B cell (primary cell): Measurements from ENCODE around the gene PIK3AP1. TPM values are rescaled to one million over a fixed set of nuclear protein-coding genes. Genes with fewer than 3 reads are reported as not detected.
A peak's percentile ranks its signal among the peaks of the same experiment; 100 is the strongest.

ENCODE experiments used
- ATAC-seq: fragments of 200-7000 bp; cut with Tn5 transposase; one replicate; pipeline ENCODE4 v1.10.0; 2021; ENCODE audit warnings: low read depth, mild to moderate bottlenecking, moderate number of reproducible peaks, moderate library complexity
- CTCF ChIA-PET: fragments of 350-600 bp; sonication (Branson Sonifier 250); formaldehyde crosslinking; loops from one replicate; lab custom pipeline; 2021; ENCODE audit warnings: antibody characterized with exemption, inconsistent platforms; lab: Charles Lee
- POLR2A ChIA-PET: fragments of 350-600 bp; sonication (Branson Sonifier 250); formaldehyde crosslinking; loops from one replicate; lab custom pipeline; 2021; ENCODE audit warnings: antibody characterized with exemption; lab: Charles Lee
- DNase-seq: peaks from one replicate; pipeline ENCODE4 v3.0.0; 2013
- H2AFZ ChIP-seq: 2 replicates; pipeline ENCODE4 v1.6.1; 2012; ENCODE audit warnings: mild to moderate bottlenecking, low read depth, low read length; ENCODE audit not compliant: insufficient read depth, poor library complexity, severe bottlenecking
- H3K27ac ChIP-seq, 2 donors: 1 replicate in 1 of 2; 2 replicates in 1 of 2; pipeline ENCODE4 v1.5.1; 2012 to 2013; ENCODE audit warnings: low read length in 2 of 2, mild to moderate bottlenecking in 2 of 2, moderate library complexity in 1 of 2
- H3K27me3 ChIP-seq, 4 experiments: fragments of 200-600 bp in 1 of 4; sonication (generic) in 1 of 4; replicated peaks in 1 of 4; 1 replicate in 2 of 4; 2 replicates in 2 of 4; pipeline versions ENCODE4 v1.6.1 to v1.7.0; 2013 to 2016; ENCODE audit warnings: low read length in 3 of 4, mild to moderate bottlenecking in 2 of 4, mixed read lengths in 1 of 4, moderate library complexity in 1 of 4; ENCODE audit not compliant: insufficient read depth in 4 of 4, control insufficient read depth in 3 of 4; ENCODE audit errors: control extremely low read depth in 1 of 4
- H3K36me3 ChIP-seq, 2 experiments: replicated peaks in 1 of 2; 1 replicate in 1 of 2; 2 replicates in 1 of 2; pipeline versions ENCODE4 v1.6.1 to v1.7.1; 2013; ENCODE audit warnings: low read length in 1 of 2; ENCODE audit not compliant: insufficient read depth in 2 of 2, control insufficient read depth in 1 of 2; ENCODE audit errors: control extremely low read depth in 1 of 2, extremely low read depth in 1 of 2
- H3K4me1 ChIP-seq, 2 donors: fragments of 200-600 bp in 1 of 2; sonication (generic) in 1 of 2; 1 replicate in 1 of 2; 2 replicates in 1 of 2; pipeline versions ENCODE4 v1.5.1 to v1.6.1; 2013 to 2017; ENCODE audit warnings: low read length in 2 of 2; ENCODE audit not compliant: control insufficient read depth in 2 of 2, insufficient read depth in 2 of 2
- H3K4me2 ChIP-seq: replicated peaks from 2 replicates; pipeline ENCODE3; 2012; ENCODE audit warnings: mild to moderate bottlenecking, low read depth, low read length; ENCODE audit not compliant: poor library complexity, severe bottlenecking
- H3K4me3 ChIP-seq, 5 experiments: fragments of 200-600 bp in 1 of 5; sonication (generic) in 1 of 5; 1 replicate in 3 of 5; 2 replicates in 2 of 5; pipeline versions ENCODE4 v1.5.1 to v1.7.0; 2011 to 2016; ENCODE audit warnings: low read length in 4 of 5, mild to moderate bottlenecking in 4 of 5, low read depth in 2 of 5, control low read depth in 1 of 5, moderate library complexity in 1 of 5; ENCODE audit not compliant: insufficient read depth in 1 of 5; ENCODE audit errors: control extremely low read depth in 1 of 5, extremely low read depth in 1 of 5
- H3K79me2 ChIP-seq: fragments of 200-600 bp; sonication (generic); one replicate; pipeline ENCODE4 v1.6.0; 2016; ENCODE audit warnings: low read length; ENCODE audit not compliant: control insufficient read depth, insufficient read depth
- H3K9ac ChIP-seq: fragments of 200-600 bp; sonication (generic); 2 replicates; pipeline ENCODE4 v1.6.1; 2017; ENCODE audit warnings: mild to moderate bottlenecking, low read length, moderate library complexity
- H3K9me3 ChIP-seq, 3 donors: one replicate each; pipeline versions ENCODE4 v1.6.1 to v1.7.1; 2013; ENCODE audit warnings: low read length in 2 of 3; ENCODE audit not compliant: control insufficient read depth in 2 of 3, insufficient read depth in 1 of 3; ENCODE audit errors: control extremely low read depth in 1 of 3
- H4K20me1 ChIP-seq: 2 replicates; pipeline ENCODE4 v1.6.0; 2012; ENCODE audit warnings: mild to moderate bottlenecking, low read length; ENCODE audit not compliant: insufficient read depth, control insufficient read depth, poor library complexity, severe bottlenecking
- H3K27ac Mint-ChIP-seq: one replicate; pipeline ENCODE4 v1.8.0; 2021; ENCODE audit warnings: mixed read lengths
- H3K27me3 Mint-ChIP-seq: one replicate; pipeline ENCODE4 v1.8.0; 2021; ENCODE audit warnings: mixed read lengths
- H3K4me1 Mint-ChIP-seq: one replicate; pipeline ENCODE4 v1.8.0; 2021; ENCODE audit warnings: mixed read lengths
- H3K4me3 Mint-ChIP-seq: one replicate; pipeline ENCODE4 v1.8.0; 2021; ENCODE audit warnings: mixed read lengths
- H3K9me3 Mint-ChIP-seq: one replicate; pipeline ENCODE4 v1.8.0; 2022; ENCODE audit warnings: mixed read lengths; ENCODE audit not compliant: insufficient read depth
- EZH2 ChIP-seq: IDR thresholded peaks from 2 replicates; pipeline ENCODE4 v1.6.1; 2012; ENCODE audit warnings: borderline replicate concordance, low read depth, mild to moderate bottlenecking, moderate library complexity, low read length; ENCODE audit not compliant: insufficient read depth, poor library complexity, severe bottlenecking
- WGBS: methylation state at CpG from one replicate; pipeline ENCODE4 v1.1.5; 2013; ENCODE audit warnings: missing lambda C conversion rate; ENCODE audit not compliant: insufficient coverage; 5-methylcytosine and 5-hydroxymethylcytosine counted together
- intact Hi-C: fragments of 100-400 bp; cut with micrococcal nuclease; formaldehyde crosslinking; loops from one replicate; pipeline ENCODE4 v1.10.0; 2022
- polyA minus RNA-seq: library from RNA; depleted of rRNA, polyadenylated mRNA; stranded (reverse); fragments of >200 nt; gene quantifications from 2 replicates; pipeline ENCODE4 v1.2.3, GENCODE V29; 2012
- polyA plus RNA-seq: library from polyadenylated mRNA; depleted of rRNA; stranded (reverse); fragments of >200 nt; gene quantifications from 2 replicates; pipeline ENCODE4 v1.2.3, GENCODE V29; 2012
- total RNA-seq, 2 donors: library from RNA; stranded (reverse); fragments of 120-200 nt in 1 of 2; gene quantifications; 1 replicate in 1 of 2; 2 replicates in 1 of 2; pipeline versions ENCODE4 v1.2.3 to v1.2.4, GENCODE V29; 2013 to 2022
- TF ChIP-seq, protein P1 (sequence below): fragments of 200-600 bp; IDR thresholded peaks from one replicate; pipeline ENCODE4 v1.8.0; 2022; ENCODE audit warnings: antibody characterized with exemption, mild to moderate bottlenecking

The PIK3AP1 gene
- total RNA-seq (125 and 137 TPM in 2 replicates), polyA plus RNA-seq (130 and 167 TPM in 2 replicates), polyA minus RNA-seq (297 and 395 TPM in 2 replicates)
- 220 TPM for total RNA-seq (2013)

- WGBS: under 1% methylated on average over 47 of the region's 52 CpGs
- Histone ChIP-seq H3K4me1 (peaks cover 52 to 71% of the 10 kb centered on the region in 2 donors), H3K4me3 (peak within 1 kb of the TSS; percentile 86 to 98 (median 91)), H3K27ac (peak within 1 kb of the TSS; percentile 86 to 93), H3K9me3 (no peaks in the 10 kb centered on the region), H3K4me2 (peak within 1 kb of the TSS; percentile 98), H3K9ac (peak within 1 kb of the TSS; percentile 93), H3K27me3 (no peaks in the 10 kb centered on the region), H3K36me3 (no peaks in the 10 kb centered on the region), H2AFZ (peak within 1 kb of the TSS; percentile 98), H3K79me2 (peaks cover 51% of the 10 kb centered on the region), H4K20me1 (no peaks in the 10 kb centered on the region)
- H3K27me3 Mint-ChIP-seq: no peaks in the 10 kb centered on the region
- intact Hi-C loops: loop anchor here (1.0 to 2.0 kb wide), 5 partner anchors 16 to 110 kb away; no protein-coding TSS in a partner anchor
- H3K4me1 Mint-ChIP-seq: peaks cover 72% of the 10 kb centered on the region
- DNase-seq (peak; percentile 86), ATAC-seq (peak; percentile 72)
- ChIA-PET CTCF (interaction anchor here (0.7 to 2.5 kb wide), 18 partner anchors 15 to 89 kb away, joined by 3 to 11 read pairs (median 4); no protein-coding TSS in a partner anchor), POLR2A (interaction anchor here (0.6 to 2.0 kb wide), 8 partner anchors 18 to 81 kb away, joined by 3 to 8 read pairs (median 4); no protein-coding TSS in a partner anchor)
- peak within 1 kb of the TSS; percentile 100 for H3K4me3 Mint-ChIP-seq
- TF ChIP-seq EZH2: no peak
- TF ChIP-seq, protein P1, sequence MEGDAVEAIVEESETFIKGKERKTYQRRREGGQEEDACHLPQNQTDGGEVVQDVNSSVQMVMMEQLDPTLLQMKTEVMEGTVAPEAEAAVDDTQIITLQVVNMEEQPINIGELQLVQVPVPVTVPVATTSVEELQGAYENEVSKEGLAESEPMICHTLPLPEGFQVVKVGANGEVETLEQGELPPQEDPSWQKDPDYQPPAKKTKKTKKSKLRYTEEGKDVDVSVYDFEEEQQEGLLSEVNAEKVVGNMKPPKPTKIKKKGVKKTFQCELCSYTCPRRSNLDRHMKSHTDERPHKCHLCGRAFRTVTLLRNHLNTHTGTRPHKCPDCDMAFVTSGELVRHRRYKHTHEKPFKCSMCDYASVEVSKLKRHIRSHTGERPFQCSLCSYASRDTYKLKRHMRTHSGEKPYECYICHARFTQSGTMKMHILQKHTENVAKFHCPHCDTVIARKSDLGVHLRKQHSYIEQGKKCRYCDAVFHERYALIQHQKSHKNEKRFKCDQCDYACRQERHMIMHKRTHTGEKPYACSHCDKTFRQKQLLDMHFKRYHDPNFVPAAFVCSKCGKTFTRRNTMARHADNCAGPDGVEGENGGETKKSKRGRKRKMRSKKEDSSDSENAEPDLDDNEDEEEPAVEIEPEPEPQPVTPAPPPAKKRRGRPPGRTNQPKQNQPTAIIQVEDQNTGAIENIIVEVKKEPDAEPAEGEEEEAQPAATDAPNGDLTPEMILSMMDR: no peak
- no peaks in the 10 kb centered on the region for H3K9me3 Mint-ChIP-seq
- peak within 1 kb of the TSS; percentile 99 for H3K27ac Mint-ChIP-seq
Measured at GRCh38 chr10:96720422-96721206, at the start of gene PIK3AP1. TSS of gene PIK3AP1 (minus strand) at chr10:96720514. CDS start at chr10:96720394, 120 bp downstream.
